Measurements from ENCODE around the gene UBE2V1.
"Not testable (repeated sequence)": the region's sequence is repeated elsewhere in the genome, so short reads cannot be mapped to it uniquely, and the experiment has no call there.

Gene UBE2V1

DNA sequence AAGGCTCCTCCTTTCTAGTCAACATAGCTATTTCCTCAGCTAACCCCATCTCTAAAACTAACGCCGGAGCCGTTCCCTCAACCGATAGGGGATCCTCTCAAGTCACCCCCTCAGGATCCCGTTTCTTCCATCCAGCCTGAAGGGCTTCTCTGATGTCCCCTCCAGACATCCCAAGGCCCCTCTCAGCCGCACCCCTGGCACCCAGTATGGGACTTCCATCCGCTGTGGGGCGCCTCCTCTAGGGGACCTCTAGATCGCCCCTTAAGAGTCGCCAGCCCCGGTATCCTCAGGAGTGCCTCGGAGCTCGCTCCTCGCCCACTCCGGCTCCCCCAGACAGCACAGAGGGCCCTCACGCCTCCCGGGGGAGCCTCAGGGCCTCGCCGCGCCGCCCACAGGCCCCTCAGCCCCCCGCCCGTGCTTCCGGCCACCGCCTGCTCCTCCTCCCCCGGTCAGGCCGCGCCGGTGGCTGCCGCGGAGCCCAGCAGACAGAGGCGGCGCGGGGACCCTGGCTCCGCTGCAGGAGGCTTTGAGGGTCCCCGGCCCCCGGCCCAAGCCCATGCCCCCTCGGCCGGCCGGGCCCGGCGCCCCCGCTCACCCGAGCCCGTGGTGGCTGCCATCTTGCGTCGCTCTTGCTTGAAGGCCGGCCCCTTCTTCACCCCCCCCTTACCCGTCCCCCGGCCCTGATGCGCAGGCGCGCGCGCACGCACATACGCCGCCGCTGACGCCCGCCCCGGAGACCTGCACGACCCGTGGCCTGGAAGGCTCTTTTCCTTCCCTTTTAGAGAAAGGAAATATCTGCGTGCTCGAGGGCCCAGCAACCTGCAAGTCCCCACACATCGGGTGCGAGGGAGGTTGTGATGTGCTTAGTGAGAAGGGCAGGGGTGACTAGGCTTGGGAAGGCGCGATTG lies at the start of gene UBE2V1:
TSS of gene UBE2V1 (minus strand) at position 639 of the 908 bp plus-strand sequence. CDS start at position 617, 22 bp downstream.
- DNase-seq (ENCODE audit: low spot score), result peak; percentile 98

DNA sequence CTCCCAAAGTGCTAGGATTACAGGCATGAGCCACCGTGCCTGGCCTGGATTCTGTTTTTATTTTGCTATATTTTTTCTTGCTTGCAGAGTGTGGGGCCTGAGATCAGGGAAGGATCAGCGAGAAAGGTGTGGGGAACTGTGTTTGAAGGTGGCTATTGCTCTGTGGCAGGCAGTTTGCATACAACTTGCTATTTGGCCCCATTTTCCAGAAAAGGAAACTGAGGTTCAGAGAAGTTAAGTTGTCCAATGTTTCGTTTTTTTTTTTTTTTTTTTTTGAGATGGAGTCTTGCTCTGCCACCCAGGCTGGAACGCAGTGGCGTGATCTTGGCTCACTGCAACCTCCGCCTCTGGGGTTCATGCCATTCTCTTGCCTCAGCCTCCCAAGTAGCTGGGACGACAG lies 48.5 kb upstream of the UBE2V1 start:
- DNase-seq (ENCODE audit: low spot score), result not testable (repeated sequence)

DNA sequence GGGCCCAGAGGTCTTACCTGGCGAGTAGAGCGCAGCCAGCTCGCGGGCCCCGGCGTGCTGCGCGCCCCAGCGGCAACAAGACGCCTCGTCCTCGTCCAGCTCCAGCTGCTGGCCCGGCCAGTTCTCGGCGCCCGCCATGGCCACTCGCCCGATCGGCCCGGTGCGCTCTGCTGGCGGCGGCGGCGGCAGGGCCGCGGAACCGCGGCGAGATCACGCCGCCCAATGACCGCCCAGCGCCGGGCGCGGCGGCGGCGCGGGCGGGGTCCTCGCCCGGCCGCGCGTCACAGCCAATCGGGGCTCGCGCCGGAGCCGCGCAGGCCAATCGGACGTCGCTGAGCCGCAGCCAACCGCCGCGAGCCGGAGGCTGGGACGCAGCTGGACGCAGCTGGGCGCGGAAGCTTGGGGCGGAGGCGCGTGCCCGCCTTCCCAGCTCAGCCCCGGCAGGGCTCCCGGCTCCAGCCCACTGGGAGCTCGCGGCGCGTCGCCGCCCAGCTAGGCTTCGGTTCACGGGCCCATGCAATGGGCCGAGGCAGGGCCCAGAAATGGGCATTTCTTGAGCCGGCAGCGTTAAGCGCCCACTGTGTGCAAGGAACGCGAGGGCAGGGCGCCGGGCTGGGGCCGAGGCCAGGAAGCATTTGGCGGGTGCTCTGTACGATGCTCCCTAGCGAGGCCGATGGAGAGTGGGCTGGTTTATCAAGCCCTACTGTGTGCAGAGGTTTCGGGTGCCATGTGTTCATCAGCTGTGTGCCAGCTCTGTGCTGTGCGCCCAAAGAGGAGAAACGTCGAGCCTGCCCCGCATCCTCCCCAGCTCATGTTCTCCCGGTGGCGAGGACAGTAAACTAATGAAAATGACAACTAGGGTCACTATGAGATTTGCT lies 40.8 kb upstream of the UBE2V1 start, which contains the start of gene PEDS1:
TSS of gene PEDS1 (minus strand) at position 224 of the 878 bp plus-strand sequence. CDS start at position 138, 86 bp downstream.
- DNase-seq (ENCODE audit: low spot score), result peak; percentile 98

DNA sequence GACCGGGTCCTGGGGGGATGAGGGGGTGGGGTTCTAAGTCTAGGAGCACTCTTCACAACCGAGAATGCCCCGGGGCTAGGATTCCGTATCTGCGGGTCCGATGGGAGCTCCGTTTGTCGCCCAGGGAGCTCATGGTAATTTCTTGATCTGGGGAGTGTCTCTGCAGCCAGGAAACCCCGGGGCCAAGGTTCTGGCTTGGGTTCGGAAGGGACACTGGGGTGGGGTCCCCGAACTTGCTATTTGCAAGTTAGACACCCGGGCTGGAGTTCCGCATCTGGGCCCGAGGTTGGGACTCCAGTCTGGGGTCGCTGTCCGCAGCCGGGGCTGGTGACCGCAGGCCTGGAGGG lies 40.2 kb upstream of the UBE2V1 start:
- DNase-seq (ENCODE audit: low spot score), result no peak

DNA sequence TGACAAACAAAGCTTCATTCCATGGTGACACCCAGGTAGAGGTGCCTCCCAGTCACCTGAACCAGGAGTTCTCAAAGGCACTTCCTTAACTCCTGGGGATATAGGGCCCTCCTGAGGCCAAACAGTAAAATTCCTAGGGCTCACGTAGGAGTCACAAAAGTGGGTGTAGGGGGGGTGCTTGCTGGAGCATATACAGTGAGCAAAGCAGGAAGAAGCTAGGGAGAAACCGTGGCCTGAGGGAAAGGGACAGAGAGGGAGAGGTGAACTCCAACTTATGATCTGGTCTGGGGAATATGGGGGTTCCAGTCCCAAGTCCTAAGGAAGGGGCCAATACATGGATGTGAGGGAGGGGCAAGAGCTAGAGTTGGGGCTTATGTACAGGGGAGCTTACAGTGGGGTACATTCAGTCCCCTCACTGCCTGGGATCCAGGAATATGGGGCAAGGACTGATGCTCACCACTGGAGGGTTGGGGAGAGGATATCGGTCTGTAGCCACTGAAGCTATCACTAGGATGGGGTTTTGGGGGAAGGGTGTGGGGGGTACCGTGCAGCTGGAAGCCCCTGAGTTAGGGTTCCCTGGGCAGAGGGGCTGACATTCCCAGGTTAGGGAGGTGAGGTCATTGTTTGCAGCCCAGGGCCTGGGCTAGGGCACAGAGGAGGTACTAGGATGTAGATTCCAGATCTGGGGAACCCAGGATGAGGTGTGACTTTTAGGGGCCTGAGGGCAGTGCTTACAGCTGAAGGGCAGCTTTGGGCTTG lies 39.6 kb upstream of the UBE2V1 start:
- no peak for DNase-seq (ENCODE audit: low spot score)

DNA sequence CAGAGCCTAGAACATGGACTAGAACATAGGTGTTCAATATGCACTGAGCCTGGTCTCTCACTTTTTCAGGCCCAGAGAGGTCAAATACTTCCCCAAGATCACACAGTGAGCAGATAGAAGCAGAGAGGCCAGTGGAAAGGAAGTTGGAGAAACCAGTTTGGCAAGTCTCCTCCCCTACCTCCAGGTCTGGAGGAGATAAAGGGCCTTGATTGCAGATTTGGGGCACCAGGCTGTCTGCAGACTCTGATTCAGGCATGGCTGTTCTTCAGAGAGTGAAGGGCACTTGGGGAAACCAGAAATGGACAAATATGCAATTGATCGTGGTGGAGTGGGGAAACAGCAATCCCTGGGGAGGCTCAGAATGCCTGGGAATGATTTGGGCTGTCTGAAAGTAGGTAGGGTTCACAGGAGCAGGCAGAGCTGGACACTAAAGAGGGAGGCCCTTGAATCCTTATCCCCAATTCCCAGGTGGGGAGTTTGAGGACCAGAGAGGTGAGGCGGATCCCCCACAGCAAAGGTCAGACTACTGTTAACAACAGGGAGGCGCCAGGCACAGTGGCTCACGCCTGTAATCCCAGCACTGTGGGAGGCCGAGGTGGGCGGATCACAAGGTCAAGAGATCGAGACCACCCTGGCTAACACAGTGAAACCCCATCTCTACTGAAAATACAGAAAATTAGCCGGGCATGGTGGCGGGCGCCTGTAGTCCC lies 38.2 kb upstream of the UBE2V1 start:
- DNase-seq (ENCODE audit: low spot score), result no peak

DNA sequence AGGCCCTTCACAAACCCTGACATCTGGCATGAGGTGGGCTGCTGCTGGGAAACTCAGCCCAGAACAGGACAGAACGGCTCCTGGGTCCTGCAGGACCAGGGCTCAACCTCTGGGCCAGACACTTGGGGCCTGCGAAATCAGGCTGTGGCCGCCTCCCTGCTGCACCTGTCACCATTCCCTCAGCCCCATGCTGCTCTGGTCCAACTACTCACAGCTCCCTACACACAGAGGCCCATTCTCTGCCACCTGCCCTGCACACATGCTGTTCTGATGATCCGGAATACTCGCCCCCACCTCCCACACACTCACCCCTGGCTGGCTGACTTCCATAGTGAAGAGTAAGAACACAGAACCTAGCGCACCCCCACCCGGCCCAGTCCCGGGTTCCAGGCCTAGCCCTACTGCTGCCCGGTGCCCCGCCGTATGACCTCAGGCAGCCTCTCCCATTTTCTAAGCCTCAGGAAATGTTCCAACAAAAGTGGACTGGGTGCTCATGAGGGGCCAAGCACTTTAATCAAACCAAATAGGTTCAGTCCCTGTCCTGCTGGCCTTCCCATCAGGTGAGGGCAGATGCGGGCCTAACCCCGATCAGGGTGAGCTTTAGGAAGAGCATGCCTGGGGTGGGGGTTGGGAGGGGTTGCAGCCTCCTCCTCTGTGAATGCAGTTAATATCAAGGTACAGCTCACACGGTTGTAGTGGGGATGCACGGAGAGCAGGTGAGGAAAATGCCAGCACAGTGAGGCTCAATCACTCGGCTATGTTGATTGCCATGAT lies 36.7 kb upstream of the UBE2V1 start:
- DNase-seq (ENCODE audit: low spot score), result no peak

DNA sequence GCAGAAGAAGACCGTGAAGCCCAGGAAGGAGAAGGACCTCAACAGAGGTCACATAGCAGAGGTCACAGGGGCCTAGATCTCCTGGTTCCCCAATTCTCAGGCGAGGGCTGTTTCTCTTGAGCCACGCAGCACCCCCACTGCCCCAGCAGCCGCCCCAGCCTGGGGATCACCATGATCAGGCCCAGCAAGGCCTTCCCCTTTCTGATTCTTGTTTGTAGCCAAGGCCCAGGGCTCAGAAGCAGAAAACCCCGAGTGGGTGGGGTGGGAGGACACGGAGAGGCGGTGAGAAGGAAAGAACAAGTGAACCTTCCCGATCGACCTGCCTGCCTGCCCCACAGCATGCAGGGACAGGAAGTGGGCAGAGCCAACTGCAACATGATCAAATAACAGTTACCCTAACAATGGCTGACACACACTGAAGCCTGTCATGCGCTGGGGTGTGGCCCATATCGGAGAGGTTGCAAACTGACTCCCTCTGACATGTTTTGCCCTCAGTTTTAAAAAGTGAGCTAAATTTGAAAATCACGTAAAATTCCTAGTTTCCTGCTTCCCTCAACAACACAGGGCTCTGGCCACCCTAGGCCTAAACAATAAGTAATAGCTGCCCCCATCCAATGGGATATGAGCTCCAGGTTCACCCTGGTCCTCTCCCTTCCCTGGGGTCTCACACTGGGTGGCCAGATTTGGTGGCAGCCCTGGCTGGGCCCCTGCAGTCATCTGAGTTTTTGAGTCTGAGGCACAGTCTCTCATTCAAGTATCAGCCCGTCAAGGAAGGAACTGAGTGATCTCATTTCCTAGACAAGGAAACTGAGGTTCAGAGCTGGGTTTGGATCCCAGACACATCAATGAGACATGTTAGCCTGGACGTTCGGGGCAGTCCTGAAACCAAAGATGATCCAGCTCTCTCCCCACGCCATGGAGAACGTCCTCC lies 34.0 kb upstream of the UBE2V1 start:
- DNase-seq (ENCODE audit: low spot score), result no peak

DNA sequence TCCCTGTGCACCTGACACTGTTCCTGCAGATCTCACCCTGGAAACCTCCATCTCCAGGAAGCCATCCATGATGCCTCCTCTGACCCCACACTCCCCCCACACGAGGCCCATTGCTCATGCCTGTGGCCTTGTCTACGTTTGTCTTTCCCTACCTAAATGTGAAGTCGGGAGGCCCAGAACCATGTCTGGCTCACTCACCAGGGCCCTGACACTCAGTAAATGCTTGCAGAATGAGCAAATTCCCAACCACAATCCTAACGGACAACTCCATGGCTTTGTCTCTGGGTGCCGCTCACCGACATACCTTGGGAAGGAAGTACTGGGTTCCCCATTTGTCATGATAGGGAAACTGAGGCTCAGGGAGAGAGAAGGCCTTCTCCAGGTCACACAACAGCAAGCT lies 33.3 kb upstream of the UBE2V1 start:
- no peak for DNase-seq (ENCODE audit: low spot score)

DNA sequence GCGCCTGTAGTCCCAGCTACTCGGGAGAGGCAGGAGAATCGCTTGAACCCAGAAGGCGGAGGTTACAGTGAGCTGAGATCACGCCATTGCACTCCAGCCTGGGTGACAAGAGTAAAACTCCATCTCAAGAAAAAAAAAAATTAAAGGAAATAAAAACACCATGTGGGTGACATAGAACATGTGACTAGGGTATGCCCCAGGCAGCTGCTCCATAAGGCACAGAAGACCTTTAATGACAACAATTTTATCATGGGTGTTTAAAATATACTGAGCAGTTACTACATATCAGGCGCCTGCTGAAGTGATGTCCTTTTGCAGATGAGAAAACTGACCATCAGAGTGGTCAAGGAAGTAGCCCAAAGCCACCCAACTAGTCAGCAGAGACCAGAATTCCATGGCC lies 32.6 kb upstream of the UBE2V1 start:
- DNase-seq (ENCODE audit: low spot score), result no peak

DNA sequence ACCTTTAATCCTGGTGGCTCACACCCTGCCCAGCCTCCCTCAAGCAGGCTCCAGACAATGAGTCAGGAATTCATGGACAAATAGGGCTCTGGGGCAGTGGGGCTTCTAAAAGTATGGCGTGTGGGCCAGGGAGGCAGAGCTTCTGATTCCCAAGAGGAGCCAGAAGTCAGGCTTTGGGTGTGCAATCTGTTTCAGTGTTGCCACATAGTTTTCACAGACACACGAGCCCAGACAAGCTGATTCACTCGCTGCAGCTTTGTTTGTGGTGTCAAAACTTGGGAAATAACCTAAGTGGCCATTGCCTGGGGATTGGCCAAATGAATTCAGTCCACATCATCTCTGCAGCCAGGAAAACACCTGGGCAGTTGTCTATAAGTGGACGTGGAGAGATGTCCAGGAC lies 31.4 kb upstream of the UBE2V1 start:
- peak; percentile 90 for DNase-seq (ENCODE audit: low spot score)

DNA sequence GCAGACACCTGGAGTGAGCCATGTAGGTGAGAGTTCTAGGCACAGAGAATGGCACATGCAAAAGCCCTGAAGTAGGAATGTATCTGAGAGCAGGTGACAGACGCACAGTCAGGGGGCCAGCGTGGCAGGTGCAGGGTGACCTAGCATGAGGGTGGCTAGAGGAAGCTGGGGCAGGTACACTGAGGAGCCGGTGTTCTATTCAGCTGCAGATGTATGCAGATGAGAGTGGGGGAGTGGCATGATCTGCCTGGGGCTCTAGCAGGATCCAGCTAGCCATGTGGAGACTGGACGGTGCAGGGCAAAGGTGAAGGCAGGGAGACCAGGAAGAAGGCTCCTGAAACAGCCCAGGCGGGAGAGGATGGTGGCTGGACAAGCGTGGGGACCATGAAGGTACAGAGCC lies 29.9 kb upstream of the UBE2V1 start:
- no peak for DNase-seq (ENCODE audit: low spot score)

DNA sequence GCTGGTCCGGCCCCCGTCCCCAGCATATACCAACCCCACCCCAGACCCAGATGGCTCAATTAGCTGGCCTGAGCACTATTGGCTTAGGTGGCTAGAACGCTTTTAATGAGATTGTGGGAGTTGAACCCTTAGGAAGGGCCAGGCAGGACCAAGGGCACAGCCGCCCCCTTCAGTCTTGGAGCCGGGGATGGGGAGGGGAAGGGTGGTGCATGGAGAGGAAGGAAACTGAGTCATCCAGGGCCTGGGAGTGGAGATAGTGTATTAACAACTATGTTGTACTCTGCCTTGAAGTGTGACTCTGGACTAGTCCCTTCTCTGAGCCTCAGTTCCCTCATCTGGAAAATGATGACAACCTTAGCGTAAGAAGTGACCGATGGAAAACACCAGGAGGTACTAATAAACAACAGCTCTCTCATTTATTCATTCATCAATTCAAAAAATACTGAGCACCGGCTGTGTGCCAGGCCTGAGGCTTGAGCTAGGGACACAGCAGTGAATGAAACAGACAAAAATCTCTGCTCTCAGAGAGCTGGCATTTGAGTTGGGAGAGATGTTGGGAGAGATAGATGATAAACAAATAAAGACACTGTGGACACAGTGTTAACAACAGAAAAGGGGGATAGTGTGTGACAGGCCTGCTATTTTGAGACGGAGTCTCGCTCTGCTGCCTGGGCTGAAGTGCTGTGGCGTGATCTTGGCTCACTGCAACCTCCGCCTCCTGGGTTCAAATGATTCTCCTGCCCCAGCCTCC lies 29.0 kb upstream of the UBE2V1 start:
- no peak for DNase-seq (ENCODE audit: low spot score)

DNA sequence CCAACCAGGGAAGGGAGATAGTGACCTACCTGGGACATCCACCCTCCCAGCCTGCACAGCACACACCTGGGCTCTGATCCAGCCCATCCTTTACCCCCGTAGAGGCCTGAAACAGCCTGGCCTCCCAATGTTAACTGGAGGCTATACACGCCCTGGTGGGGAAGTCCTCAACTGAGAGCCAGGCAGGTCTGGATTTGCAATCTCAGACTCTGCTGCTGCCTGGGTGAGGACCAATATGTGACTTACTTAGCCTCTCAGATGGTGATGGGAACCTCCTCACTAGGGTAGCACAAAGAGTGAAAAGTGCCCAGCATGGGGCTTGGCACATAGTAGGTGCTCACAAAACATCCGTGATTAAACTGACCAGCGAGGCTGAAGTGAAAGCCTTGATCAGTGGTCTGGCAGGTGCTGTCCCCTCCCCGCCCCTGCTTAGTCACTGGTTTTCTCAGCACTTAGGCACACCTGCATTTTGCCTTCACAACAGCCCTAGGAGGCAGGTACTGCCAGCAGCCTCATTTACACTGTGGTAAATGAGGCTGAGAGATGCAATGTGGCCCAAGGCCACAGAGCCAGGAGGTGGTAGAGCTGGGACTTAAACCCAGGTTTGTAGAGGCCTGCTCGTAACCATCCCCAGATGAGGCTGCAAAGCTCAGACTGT lies 28.2 kb upstream of the UBE2V1 start:
- no peak for DNase-seq (ENCODE audit: low spot score)

DNA sequence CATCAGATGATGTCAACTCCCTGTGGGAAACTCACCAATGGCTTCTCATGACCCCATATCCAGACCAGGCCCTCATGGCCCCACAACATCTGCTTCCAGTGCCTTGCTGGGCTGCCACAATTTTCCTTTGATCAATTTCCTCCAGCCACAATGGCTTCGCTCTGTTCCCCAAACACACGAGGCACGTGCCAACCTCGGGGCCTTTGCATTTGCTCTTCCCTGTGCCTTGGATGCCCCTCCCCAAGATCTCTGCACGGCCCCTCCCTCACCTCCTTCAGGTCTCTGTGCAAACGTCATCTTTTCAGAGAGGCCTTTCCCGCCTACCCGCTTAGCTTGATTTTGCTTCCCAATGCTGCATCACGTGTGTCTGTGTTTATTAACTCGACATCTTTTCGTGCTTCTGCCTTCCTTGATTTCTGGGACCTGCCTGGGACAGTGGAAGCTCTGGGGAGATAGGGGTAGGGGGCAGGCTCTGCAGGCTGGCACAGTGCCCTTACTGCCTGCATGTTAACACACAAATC lies 27.4 kb upstream of the UBE2V1 start:
- no peak for DNase-seq (ENCODE audit: low spot score)

DNA sequence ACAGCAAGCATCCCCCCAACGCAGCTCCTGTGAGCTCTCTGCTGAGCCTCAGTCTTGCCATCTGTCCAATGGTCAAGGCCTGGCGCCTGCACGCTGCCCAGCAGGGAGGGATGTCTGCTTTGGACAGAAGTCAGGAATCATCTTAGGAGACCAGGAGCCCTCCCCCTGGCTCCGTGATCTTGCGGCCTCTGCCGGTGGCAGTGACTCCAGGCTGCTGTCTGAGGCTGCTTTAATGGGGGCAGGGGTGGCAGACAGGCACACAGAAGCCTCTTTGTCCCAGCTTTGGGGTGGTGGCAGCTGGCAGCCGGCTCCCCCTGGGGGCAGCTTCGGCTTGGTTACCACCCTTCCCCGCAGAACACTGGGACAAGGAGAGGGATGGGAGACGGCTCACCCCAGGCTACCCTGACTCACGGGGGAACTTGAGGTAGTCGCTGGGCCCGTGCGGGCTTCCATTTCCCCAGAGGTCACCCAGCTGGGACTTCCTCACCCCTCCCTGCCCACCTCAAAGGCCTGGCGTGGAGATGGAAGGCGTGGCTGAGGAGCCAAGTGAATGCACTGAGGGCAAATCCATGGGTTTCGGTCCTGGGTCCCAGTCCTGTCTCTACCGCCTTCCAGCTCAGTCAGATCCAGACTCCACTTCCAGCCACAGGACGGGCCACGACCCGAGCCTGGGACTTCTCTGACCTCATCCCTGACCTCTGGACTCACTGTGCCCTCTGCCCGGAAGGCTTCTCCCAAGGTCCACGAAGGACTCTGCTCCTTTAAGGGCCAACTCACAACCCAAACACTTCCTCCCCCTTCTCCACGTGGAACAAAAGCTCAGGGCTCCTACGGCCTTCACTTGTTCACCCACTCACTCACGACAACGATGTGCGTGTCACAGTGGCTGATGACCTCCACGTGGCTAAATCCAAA lies 25.8 kb upstream of the UBE2V1 start:
- no peak for DNase-seq (ENCODE audit: low spot score)

DNA sequence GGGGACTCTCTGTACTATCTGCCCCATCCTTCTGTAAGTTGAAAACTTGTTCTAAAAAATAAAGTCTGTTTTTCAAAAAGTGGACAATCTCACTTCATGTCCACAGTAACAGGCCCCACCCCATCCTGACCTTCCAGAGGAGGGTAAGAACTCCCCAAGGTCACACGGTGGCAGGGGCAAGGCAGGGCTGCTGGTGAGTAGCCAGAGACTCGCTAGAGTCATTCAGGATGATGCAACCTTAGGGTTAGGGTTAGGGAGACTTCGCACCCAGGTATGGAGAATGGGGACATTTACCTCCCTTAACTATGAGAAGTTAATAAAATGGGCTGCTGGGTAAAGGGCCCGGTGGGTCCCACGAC lies 25.1 kb upstream of the UBE2V1 start:
- DNase-seq (ENCODE audit: low spot score), result no peak
